ENCODE data around the gene ARL6IP5. TPM values are rescaled to one million over a fixed set of nuclear protein-coding genes. Genes with fewer than 3 reads are reported as not detected.

Gene ARL6IP5, protein sequence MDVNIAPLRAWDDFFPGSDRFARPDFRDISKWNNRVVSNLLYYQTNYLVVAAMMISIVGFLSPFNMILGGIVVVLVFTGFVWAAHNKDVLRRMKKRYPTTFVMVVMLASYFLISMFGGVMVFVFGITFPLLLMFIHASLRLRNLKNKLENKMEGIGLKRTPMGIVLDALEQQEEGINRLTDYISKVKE
- polyA plus RNA-seq (ENCODE audit: insufficient read depth in 1 of 5, insufficient read length in 5 of 5, low replicate concordance in 1 of 5), result 100 to 1,000 TPM in 3 of 5 donors, 10 to 100 TPM in 2; 79.3 to 123 (median 106) TPM
- long read RNA-seq, donor 1, transcript ARL6IP5-201 (3 exons, 2,101 nt), result major isoform, 97 of 122 reads
- long read RNA-seq, donor 1, partial matches to known transcripts, result 22 of 122 reads
- long read RNA-seq, donor 1, other reads (novel, unspliced or antisense), result 0 of 122 reads
- long read RNA-seq, donor 2, transcript ARL6IP5-201 (3 exons, 2,101 nt), result major isoform, 51 of 64 reads
- long read RNA-seq, donor 2, partial matches to known transcripts, result 11 of 64 reads
- long read RNA-seq, donor 2, other reads (novel, unspliced or antisense), result 0 of 64 reads
- long read RNA-seq, donor 3, transcript ARL6IP5-201 (3 exons, 2,101 nt), result major isoform, 58 of 110 reads
- long read RNA-seq, donor 3, partial matches to known transcripts, result 52 of 110 reads
- long read RNA-seq, donor 3, other reads (novel, unspliced or antisense), result 0 of 110 reads
- long read RNA-seq, donor 4, transcript ARL6IP5-201 (3 exons, 2,101 nt), result major isoform, 35 of 52 reads
- long read RNA-seq, donor 4, partial matches to known transcripts, result 15 of 52 reads
- long read RNA-seq, donor 4, other reads (novel, unspliced or antisense), result 0 of 52 reads
- long read RNA-seq, donor 5, transcript ARL6IP5-202 (2 exons, 580 nt), result minor isoform, 5 of 143 reads
- long read RNA-seq, donor 5, transcript ARL6IP5-201 (3 exons, 2,101 nt), result major isoform, 100 of 143 reads
- long read RNA-seq, donor 5, partial matches to known transcripts, result 38 of 143 reads
- long read RNA-seq, donor 5, other reads (novel, unspliced or antisense), result 0 of 143 reads
- long read RNA-seq, donor 6, transcript ARL6IP5-201 (3 exons, 2,101 nt), result major isoform, 112 of 136 reads
- long read RNA-seq, donor 6, partial matches to known transcripts, result 22 of 136 reads
- long read RNA-seq, donor 6, other reads (novel, unspliced or antisense), result 0 of 136 reads
- long read RNA-seq, donor 7, transcript ARL6IP5-201 (3 exons, 2,101 nt), result major isoform, 60 of 68 reads
- long read RNA-seq, donor 7, partial matches to known transcripts, result 8 of 68 reads
- long read RNA-seq, donor 7, other reads (novel, unspliced or antisense), result 0 of 68 reads
- long read RNA-seq, donor 8, transcript ARL6IP5-201 (3 exons, 2,101 nt), result major isoform, 30 of 42 reads
- long read RNA-seq, donor 8, transcript ARL6IP5-202 (2 exons, 580 nt), result minor isoform, 5 of 42 reads
- long read RNA-seq, donor 8, partial matches to known transcripts, result 7 of 42 reads
- long read RNA-seq, donor 8, other reads (novel, unspliced or antisense), result 0 of 42 reads

DNA sequence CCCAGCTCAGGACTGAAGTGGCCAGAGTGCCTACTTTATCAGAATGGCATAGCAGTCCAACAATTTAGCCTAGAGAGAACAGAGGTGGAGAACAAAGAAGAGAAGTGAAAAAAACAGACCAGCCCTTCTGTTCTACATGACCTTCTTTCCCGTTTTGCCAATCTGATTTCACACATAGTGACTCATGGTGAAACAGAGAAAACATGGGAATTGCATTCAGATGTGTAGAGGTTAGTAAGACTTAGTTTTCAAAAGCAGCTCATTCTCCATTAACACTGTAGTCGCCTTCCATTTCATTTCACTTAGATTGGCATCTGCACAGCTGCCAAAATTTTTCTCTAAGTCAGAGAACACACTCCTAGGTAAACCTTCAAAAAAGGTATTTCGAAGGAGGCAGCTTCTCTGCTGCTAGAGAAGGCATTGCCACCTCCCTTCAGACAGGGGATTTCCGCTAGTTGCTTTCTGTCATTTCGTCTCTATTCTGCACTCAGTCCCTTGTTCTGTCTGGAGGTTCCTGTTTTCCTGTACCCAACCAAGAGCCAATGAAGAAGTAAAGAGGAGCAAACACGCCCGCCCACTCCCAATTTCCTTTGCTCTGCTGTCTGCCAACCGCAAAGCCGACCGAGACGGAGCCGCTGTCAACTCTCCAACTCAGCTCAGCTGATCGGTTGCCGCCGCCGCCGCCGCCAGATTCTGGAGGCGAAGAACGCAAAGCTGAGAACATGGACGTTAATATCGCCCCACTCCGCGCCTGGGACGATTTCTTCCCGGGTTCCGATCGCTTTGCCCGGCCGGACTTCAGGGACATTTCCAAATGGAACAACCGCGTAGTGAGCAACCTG, at the start of gene ARL6IP5:
TSS of gene ARL6IP5 (plus strand) at position 612 of the 842 bp plus-strand sequence. CDS start at position 723, 111 bp downstream.
- DNase-seq, result peak; percentile 89

DNA sequence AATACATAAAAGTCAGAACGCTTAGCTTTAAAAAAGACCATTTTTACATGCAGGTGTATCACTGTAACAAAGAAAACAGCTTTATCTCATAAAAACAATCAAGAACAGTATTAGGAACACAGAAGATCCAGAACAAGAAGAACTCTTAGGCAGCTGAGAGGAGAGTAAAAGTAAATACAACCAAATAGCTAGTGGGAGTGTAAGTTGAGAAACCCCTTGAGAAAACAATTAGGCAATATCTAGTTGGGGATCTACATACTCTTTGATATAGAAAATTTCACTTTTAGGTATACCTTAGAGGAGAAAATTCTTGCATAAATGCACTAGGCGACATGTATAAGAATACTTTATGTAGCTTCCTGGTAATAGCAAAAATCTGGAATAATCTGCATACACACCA, 40.1 kb upstream of the ARL6IP5 start:
- no peak for DNase-seq

DNA sequence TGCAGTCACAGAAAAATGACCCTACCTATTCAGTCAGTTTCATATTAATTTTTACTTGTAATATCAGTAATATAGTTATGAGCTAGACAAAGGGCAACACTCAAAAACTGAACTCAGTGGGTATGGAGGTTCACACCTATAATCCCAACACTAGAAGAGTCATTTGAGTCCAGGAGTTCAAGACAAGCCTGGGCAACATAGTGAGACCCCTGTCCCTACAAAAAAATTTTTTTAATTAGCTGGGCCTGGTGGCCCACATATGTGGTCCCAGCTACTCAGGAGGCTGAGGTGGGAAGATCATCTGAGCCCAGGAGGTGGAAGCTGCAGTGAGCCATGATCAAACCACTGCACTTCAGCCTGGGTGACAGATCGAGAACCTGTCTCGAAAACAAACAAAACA, 35.7 kb upstream of the ARL6IP5 start:
- DNase-seq, result no peak

DNA sequence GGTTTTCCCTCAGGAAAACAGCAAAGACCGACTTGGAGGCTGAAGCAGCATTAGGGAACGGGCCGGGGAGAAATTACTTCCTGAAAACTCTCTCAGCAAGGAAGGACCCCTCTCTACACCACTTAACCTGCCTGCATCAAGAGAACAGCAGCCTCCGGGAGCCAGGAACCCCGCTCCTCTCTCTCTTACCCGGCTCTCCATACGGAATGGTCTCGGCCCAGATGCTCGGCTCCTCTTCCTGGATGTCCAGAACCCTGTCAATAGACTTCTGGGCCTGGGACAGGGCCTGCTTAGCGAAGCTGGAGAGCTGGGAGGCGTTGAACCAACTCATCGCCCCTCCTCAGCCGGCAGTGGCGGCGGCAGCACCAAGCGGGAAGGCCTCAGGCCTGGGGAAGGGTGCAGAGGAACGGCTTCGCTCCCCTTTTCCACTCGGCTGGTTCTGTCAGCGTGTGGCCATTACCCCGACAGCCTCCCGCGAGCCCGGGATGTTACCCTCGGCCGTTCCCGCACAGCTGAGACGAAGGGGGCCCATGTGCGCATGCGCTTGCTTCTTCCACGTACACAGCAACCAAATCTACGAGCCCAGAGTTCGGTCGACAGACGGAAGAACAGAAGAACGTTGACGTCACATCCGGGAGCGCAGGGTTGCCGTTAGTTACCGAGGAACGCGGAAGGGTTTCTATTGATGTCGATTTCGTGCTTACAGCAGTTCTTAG, 32.8 kb upstream of the ARL6IP5 start, which contains the start of gene TMF1:
TSS of gene TMF1 (minus strand) at position 578 of the 716 bp plus-strand sequence. CDS start at position 331, 247 bp downstream.
- peak; percentile 98 to 99 for DNase-seq

DNA sequence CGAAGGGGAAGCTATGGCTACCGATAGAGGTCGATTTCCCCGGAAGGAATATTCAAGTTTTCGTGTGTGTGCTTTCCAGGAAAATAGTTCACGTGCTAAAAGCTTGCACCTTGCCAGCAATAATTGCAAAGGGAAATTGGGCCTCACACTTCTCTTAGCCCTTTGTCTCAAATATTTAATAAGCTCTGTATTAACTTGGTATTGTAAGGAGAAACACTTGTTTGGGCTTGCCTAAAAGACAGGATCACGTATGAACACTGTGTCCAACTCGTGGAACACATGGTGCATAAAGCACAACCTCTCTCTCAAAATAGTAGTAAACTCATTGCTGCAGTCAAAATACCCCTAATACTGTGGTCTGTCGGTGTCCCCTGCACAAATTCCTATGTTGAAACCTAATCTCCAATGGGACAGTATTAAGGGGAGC, 32.3 kb upstream of the ARL6IP5 start:
- no peak for DNase-seq

DNA sequence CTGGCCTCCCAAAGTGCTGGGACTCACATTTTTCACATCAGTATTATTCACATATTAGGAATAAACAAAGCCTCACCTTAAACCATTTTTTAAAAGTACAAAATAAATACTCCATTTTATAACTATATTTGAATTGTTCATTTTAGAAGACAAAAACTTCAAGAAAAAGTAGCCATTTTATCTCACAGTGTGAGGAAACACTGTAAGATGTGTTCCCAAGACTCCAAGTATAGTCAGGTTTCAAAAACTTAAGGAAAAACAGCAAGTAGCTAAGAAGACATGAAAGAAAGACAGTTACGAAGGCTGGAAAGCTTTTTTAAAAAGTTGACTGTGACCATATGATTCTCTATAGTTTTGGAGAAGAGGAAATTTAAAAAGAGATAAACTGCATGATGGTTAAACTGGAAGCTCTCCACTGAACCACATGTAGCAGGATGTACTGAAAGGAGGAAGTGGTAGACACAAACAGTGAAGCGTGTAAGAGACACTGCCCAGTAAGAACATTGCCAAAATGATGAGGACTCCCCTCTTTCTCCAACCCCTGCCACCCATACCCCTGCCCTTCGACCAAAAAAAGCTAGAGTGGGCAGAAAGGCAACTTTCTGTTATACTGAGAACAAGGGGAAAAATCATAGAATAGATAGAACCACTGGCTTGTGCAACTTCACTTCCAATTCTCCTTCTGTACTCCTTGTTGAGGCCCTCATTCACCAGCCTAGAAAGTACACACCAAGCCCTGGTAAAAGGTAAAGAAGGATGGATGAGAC, 26.4 kb upstream of the ARL6IP5 start:
- no peak for DNase-seq

DNA sequence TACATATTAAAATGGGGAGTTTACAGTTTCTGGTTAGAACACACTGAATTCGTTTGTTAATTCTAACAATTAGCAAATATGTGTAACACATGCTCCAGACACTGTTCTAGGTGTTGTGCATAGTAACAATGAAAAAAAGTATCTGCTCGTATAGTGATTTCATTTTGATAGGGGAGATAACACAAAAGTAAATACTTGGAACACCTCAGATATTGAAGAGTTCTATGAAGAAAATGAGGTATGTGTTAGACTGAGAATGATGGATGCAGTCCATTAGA, 25.9 kb upstream of the ARL6IP5 start:
- DNase-seq, result no peak

DNA sequence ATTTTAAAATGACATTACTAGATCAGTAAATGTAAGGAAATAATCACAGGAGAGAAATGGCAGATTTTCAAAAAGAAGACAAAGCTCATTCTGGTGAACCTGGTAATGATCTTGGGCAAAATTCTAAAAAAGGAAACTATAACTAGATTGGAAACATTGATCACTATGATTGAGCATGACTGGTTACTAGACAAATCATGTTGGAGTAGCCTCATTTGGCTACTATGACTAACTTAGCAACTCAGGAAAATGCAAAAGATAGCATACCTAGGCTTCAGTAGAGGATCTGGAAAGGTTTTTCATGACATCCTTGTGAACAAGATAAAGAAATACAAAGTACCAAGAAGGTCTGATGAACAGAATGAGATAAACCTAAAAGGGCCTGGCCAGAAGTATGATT, 25.0 kb upstream of the ARL6IP5 start:
- no peak for DNase-seq

DNA sequence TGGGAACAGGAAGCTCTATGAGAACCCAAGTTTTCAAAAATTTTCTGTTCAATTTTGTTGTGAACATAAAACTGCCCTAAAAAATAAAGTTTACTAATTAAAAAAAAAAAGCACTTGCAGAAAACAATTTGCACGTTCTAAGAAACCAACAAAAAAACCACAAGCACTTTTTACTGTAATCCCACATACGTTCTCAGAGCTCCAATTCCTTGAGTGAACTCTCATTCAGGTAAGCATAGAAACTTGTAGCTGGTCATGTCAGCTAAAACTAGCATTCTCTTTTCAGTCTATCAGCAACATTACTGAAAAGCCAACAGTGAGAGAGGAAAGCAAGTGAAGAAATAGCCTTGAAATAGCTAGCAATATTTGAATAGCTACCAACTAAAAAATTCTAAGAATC, 21.1 kb upstream of the ARL6IP5 start:
- no peak for DNase-seq

DNA sequence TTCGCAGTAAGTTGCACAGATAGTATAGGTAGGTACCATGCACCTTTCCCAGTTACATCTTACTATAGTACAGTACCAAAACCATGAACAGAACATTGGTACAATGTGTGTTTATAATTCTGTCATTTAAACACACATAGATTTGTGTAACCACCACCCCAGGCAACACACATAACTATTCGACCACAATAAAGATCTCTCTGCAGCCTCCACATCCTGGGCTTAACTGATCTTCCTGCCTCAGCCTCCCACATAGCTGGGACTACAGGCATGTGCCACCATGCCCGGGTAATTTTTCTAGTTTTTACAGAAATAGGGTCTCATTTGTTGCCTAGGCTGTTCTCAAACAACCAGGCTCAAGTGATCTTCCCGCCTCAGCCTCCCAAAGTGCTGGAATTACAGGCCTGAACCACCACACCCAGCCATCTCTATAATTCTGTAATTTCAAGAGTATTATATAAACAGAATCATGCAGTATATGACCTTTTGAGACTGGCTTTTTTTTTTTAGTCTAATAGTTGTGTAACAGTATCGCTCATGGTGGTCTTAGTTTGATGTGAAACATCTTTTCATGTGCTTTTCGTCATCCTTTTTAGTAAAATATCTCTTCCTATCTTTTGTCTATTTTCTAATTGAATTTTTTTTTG, 19.3 kb upstream of the ARL6IP5 start:
- no peak for DNase-seq

DNA sequence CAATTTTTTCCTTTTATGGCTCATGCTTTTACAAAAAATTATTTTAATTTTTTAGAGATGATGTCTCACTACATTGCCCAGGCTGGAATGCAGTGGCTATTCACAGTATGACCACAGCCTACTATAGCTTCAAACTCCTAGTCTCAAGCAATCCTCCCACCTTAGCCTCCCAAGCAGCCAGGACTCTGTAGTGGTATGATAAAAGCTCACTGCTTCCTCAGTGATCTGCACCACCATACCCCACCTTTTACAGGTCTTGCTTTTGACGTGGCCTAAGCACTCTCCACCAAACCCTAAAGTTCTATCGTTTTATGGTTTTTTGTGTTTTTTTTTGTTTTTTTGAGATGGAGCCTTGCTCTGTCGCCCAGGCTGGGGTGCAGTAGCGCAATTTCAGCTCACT, 18.6 kb upstream of the ARL6IP5 start:
- no peak for DNase-seq

DNA sequence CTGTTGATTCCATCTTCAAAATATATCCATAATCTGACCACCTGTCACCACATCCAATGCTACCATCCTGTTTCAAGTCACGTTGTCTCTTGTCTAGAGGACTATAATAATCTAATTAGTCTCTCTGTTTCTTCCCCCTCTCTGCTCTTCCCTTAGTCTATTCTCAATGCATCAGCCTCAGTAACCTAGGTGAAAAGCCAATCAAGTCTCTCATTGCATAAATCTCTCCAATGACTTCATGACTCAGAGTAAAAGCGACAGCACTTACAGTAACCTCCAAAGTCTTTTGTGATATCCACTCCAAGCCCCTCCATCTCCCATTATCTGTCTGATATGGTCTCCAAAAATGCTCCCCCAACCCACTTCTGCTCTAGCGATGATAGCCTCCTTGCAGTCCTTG, 11.8 kb upstream of the ARL6IP5 start:
- no peak for DNase-seq

DNA sequence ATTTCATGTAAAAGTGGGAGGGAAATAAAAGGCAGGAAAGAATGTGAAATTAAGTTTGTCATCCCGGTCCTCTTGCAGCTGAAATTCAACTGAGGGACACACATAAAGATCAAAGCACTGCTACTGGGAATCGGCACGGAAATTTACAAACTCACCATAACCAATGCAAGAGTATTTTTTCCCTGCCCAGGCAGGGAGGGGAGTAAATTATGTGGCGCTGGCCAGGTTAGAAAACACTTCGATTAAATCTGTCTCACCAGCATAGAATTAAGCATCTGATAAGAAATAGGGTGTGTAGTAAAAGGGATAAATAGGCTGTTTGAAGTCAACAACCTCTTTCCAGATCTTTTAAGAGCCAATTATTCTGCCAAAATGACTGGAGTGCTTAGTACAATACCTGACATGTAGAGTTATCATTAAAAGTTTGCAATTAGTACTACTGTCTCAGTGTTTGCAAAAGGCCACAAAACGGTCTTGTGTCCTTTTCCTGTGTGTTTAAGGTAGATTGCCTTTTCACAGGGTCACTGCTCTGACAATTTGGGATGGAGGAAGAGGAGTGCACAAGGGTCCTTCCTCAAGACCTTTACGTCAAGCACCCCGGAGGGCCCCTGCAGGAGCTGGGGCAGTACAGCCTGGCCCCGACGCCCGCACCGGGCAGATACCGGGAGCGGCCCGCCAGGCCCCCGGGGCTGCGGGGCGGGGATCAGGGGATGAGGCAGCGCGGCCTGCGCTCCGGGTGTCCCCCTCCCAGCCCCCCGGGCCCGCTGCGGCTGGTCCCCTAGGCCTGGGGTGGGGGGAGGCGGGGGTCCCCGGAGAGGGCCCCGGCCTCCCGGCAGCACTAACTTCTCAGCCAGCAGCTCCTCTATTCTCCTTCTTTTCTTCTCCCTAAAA, 5.2 kb upstream of the ARL6IP5 start:
- no peak for DNase-seq

DNA sequence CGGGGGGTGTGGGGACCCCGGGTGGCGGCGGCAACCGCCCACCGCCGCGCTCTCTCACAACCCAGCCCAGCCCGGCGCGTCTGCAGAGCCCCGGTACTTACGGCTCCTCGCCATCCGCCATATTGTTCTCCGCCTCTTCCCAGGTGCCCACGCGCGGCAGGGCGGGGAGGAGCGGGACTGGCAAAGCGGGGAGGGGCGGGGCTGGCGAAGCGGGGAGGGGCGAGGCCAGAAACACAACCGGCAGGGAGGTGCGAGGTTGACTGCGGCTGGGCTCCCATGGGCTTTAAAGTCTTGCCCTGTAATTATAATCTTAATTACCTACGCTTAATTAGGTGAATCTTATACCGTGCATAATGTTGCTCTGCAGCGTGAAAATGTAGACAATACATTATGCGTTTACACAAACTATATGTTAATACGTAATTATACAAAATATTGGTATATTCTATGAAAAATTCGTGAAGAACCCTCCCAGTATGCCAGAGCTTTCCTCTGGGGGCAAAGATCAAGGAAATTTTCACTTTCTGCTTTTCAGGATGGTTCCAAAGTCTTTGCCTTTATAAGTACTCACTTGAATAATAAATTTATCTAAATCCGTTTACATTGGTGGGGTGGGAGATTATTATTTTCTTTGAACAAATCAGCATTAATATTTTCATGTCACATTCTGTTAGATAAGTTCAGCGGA, 4.4 kb upstream of the ARL6IP5 start, which contains the start of gene UBA3:
TSS of gene UBA3 (minus strand) at position 133 of the 688 bp plus-strand sequence. CDS start at position 121, 12 bp downstream.
- peak; percentile 77 to 80 for DNase-seq

DNA sequence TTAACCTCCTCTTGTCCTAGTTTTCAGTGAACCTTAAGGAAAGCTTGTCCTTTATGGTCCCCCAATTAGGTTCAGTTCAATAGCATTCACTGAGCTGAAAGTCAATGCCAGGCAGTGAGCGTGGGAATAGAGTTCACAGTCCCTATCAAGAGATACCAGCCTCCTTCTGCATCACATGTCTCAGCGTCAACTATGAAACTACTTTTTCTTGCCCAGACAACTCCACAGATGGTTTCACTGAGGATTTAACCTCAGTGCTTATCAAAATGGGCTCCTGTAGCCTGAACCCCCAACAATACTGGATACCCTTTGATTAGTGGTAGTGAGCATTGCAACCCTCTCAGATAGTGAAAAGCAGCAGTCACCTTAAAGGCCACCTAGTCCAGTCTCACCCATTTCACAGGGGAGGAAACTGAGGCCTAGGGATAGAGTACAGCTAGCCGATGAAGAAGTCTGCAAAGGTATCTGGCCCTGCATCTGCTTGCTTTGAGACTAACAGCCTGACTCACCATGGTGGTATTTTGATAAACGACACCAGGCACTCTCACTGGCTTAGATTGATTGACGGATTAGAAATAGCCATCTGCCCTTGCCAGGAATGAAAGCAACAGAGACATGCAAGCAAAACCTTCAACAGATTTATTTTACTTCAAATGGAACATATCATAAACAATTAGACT, 3.0 kb upstream of the ARL6IP5 start:
- no peak for DNase-seq

DNA sequence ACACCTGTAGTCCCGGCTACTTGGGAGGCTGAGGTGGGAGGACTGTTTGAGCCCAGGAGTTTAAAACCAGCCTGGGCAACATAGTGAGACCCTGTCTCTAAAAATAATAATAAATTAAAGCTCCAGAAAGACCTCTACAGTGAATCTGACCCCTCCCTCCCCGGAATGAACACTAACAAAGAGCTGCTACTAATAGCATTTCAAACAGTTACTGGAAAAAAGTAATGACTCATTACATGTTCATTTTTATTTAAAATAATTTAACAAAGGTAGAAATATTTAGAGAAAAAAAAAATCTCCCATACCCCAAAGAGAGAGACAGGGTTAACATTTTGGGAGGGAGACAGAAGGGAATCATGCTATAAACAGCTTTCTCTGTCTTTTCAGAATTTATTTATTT, 2.4 kb upstream of the ARL6IP5 start:
- no peak for DNase-seq

Data from right lung (tissue), 10 donors.